Measurements from ENCODE around the gene RASSF10.

DNA sequence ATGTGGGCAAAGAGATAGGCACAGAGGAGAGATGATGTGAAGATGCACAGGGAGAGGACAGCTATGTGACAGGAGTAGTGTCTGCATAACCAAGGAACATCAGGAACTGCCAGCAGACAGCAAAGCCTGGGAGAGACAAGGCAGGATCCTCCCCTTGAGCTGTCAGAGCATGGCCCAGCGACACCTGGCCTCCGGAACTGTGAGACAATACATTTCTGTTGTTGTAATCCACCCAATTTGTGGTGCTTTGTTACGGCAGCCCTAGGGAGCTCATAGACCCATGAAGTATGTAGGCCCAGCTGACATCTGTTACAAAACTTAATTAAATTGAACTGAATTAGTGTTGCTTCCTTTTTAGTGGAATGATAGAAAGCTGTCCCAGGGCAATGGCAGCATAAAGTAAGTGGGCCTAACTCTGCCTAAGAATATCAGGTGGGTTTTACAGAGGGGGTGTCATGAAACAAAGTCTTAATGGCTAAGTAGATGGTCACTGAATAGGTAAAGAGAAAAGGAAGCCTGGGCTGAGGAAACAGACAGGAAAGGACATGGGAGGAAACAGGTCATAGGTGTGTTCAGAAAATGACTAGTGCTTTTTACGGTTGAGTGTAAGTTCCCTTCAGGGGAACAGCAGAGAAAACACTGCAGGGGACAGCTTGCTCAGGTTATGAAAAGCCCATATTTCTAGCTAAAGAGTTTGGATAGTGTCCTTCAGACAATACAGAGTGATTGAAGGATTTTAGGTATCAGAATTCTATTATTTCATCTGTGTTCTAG lies 24.8 kb downstream of the RASSF10 start:
- TF ChIP-seq POLR2A (IDR thresholded peaks at IDR 0.05; ENCODE audit: low read length) = no peak
- TF ChIP-seq, protein P1, sequence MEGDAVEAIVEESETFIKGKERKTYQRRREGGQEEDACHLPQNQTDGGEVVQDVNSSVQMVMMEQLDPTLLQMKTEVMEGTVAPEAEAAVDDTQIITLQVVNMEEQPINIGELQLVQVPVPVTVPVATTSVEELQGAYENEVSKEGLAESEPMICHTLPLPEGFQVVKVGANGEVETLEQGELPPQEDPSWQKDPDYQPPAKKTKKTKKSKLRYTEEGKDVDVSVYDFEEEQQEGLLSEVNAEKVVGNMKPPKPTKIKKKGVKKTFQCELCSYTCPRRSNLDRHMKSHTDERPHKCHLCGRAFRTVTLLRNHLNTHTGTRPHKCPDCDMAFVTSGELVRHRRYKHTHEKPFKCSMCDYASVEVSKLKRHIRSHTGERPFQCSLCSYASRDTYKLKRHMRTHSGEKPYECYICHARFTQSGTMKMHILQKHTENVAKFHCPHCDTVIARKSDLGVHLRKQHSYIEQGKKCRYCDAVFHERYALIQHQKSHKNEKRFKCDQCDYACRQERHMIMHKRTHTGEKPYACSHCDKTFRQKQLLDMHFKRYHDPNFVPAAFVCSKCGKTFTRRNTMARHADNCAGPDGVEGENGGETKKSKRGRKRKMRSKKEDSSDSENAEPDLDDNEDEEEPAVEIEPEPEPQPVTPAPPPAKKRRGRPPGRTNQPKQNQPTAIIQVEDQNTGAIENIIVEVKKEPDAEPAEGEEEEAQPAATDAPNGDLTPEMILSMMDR (IDR thresholded peaks at IDR 0.05) = no peak
- no peak for TF ChIP-seq JUNB (IDR thresholded peaks at IDR 0.05)
- TF ChIP-seq, protein P2, sequence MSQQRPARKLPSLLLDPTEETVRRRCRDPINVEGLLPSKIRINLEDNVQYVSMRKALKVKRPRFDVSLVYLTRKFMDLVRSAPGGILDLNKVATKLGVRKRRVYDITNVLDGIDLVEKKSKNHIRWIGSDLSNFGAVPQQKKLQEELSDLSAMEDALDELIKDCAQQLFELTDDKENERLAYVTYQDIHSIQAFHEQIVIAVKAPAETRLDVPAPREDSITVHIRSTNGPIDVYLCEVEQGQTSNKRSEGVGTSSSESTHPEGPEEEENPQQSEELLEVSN (IDR thresholded peaks at IDR 0.05; ENCODE audit: borderline replicate concordance, low read depth) = no peak
- no peak for TF ChIP-seq CHD4 (IDR thresholded peaks at IDR 0.05; ENCODE audit: borderline replicate concordance)
- no peak for TF ChIP-seq NFE2L2 (conservative IDR thresholded peaks at IDR 0.05; ENCODE audit: low read length)
- TF ChIP-seq, protein P3, sequence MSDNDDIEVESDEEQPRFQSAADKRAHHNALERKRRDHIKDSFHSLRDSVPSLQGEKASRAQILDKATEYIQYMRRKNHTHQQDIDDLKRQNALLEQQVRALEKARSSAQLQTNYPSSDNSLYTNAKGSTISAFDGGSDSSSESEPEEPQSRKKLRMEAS (IDR thresholded peaks at IDR 0.05) = no peak
- TF ChIP-seq RAD21 (conservative IDR thresholded peaks at IDR 0.05 in 1 of 2, IDR thresholded peaks at IDR 0.05 in 1 of 2) = no peak

Measured in A549 (cell line).